Adrenal gland (tissue), 12 donors: ENCODE data around the gene KRTAP12-3. TPM values are rescaled to one million over a fixed set of nuclear protein-coding genes. Genes with fewer than 3 reads are reported as not detected.

Source experiments
- DNase-seq, 7 donors: peaks; one replicate each; pipeline ENCODE4 v3.0.0-alpha.2; 2019 to 2020
- H3K27ac ChIP-seq, 5 donors: fragments of 200-600 bp; sonication (generic) in 4 of 5; 1 replicate in 3 of 5; 2 replicates in 2 of 5; pipeline versions ENCODE4 v1.5.1 to v1.8.0; 2016 to 2020; ENCODE audit warnings: mild to moderate bottlenecking in 1 of 5
- H3K27me3 ChIP-seq: fragments of 200-600 bp; 2 replicates; pipeline ENCODE4 v1.8.0; 2021
- H3K36me3 ChIP-seq, 2 donors: fragments of 200-600 bp; replicated peaks in 1 of 2; 1 replicate in 1 of 2; 2 replicates in 1 of 2; pipeline versions ENCODE4 v1.5.1 to v1.8.0; 2018 to 2022
- H3K4me1 ChIP-seq, 2 donors: fragments of 200-600 bp; replicated peaks in 1 of 2; 1 replicate in 1 of 2; 2 replicates in 1 of 2; pipeline versions ENCODE4 v1.5.1 to v1.8.0; 2018 to 2021
- H3K4me3 ChIP-seq, 4 donors: fragments of 200-600 bp; sonication (generic) in 3 of 4; one replicate each; pipeline ENCODE4 v1.5.1; 2016 to 2018
- H3K9me3 ChIP-seq, 3 donors: fragments of 200-600 bp; sonication (generic) in 1 of 3; replicated peaks in 1 of 3; 1 replicate in 2 of 3; 2 replicates in 1 of 3; pipeline versions ENCODE4 v1.5.1 to v1.8.0; 2016 to 2021
- CTCF ChIP-seq, 6 experiments: fragments of 450-650 bp in 4 of 6; fragments of 200-600 bp in 2 of 6; sonication (generic) in 1 of 6; IDR thresholded peaks; 1 replicate in 5 of 6; 2 replicates in 1 of 6; pipeline versions ENCODE4 v1.5.1 to v1.8.0; 2016 to 2021; ENCODE audit warnings: antibody characterized with exemption in 6 of 6, mild to moderate bottlenecking in 2 of 6, moderate library complexity in 1 of 6
- POLR2A ChIP-seq, 2 donors: fragments of 450-650 bp; IDR thresholded peaks; one replicate each; pipeline ENCODE4 v1.6.1; 2017; ENCODE audit warnings: antibody characterized with exemption in 2 of 2, mild to moderate bottlenecking in 2 of 2, moderate library complexity in 1 of 2
- WGBS, 4 donors: extraction: QIAGEN DNeasy Blood & Tissue Kit in 2 of 4; methylation state at CpG; one replicate each; pipeline versions ENCODE4 v1.1.5 to v1.1.7; 2013 to 2017; 5-methylcytosine and 5-hydroxymethylcytosine counted together
- intact Hi-C, 2 donors: fragments of 100-400 bp; cut with DNase I; formaldehyde crosslinking; loops; one replicate each; pipeline versions ENCODE4 v1.14.1 to v1.15.0; 2022 to 2023
- polyA plus RNA-seq, 3 donors: library from polyadenylated mRNA; stranded (reverse); fragments of 200-250 nt in 2 of 3; fragments of 350-450 nt in 1 of 3; fragmentation: Illumina TruSeq in 1 of 3; extraction: RNeasy Lipid Tissue Mini Kit (QIAGEN cat#74804) in 1 of 3; gene quantifications; one replicate each; pipeline ENCODE4 v1.2.3, GENCODE V29; 2013 to 2014
- total RNA-seq, 9 donors: library from RNA; depleted of rRNA in 4 of 9; stranded (reverse); fragments of >200 nt in 4 of 9; fragments of 120-200 nt in 1 of 9; fragmentation: NEBNext Ultra II Directional in 1 of 9; extraction: Animal tissue kit (Norgen Biotek cat#: 25700) in 1 of 9; gene quantifications; one replicate each; pipeline versions ENCODE4 v1.1.0 to v1.2.4, GENCODE V29; 2013 to 2023
- donor health status: healthy with polysubstance abuse.
- donor health status: Bipolar disorder and iron deficiency.
- donor health status: DM: yes; HTN: yes; CAD: no.
- donor health status: DM: no; HTN: no; CAD: no.
- donor health status: DM: no; HTN: no; CAD: no.
- donor health status: DM: yes; HTN: yes; CAD: no.

KRTAP12-3 gene
- total and polyA plus RNA-seq, 12 donors = not detected

DNA sequence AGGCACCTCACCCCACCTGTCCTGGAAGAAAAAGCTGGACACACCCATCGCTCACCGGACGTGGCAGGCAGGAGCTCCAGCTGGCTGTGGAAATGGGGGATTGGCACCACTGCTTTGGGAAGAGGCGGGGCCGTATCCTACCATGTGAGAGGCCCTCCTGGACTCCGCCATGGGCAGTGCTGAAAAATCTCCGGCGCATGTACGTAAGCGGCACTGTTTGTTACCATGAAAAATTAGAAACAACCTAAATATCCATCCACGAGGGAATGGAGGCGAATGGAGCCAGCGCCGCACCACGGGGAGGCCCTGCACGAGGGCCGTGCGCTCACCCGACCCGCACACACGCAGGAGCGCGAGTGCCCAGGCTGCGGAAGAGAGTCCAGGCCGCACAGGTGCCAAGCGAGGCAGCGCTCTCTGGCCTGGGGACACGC, 42.8 kb upstream of the KRTAP12-3 start:
- Histone ChIP-seq H3K27ac (no peak overlapping the region), H3K4me1 (no peaks in the 10 kb centered on the region), H3K4me3 (no peak overlapping the region), H3K36me3 (no peaks in the 10 kb centered on the region), H3K9me3 (no peaks in the 10 kb centered on the region), H3K27me3 (no peaks in the 10 kb centered on the region)
- no peak for TF ChIP-seq POLR2A (IDR thresholded peaks at IDR 0.05)
- TF ChIP-seq CTCF (IDR thresholded peaks at IDR 0.05) = no peak
- intact Hi-C loops = no loop called here
- DNase-seq = no peak
- 86 to 90% (median 87%) methylated on average over 21 to 28 of the region's 28 CpGs for WGBS, 4 donors

GRCh38 chr21:44615466-44615865, 42.3 kb upstream of the KRTAP12-3 start:
- no peak for DNase-seq
- WGBS, 4 donors = 62 to 78% (median 74%) methylated on average over 6 to 8 of the region's 8 CpGs
- H3K9me3 ChIP-seq = no peaks in the 10 kb centered on the region
- H3K27me3 ChIP-seq = no peaks in the 10 kb centered on the region
- no peak overlapping the region for H3K27ac ChIP-seq
- no peaks in the 10 kb centered on the region for H3K36me3 ChIP-seq
- H3K4me3 ChIP-seq = no peak overlapping the region
- intact Hi-C loops = no loop called here
- TF ChIP-seq POLR2A (IDR thresholded peaks at IDR 0.05) (no peak), CTCF (IDR thresholded peaks at IDR 0.05) (no peak)
- H3K4me1 ChIP-seq = no peaks in the 10 kb centered on the region

- TF ChIP-seq POLR2A (IDR thresholded peaks at IDR 0.05) (no peak), CTCF (IDR thresholded peaks at IDR 0.05) (no peak)
- H3K4me1 ChIP-seq = no peaks in the 10 kb centered on the region
- no peaks in the 10 kb centered on the region for H3K27me3 ChIP-seq
- intact Hi-C loops = no loop called here
- no peak overlapping the region for H3K27ac ChIP-seq
- no peaks in the 10 kb centered on the region for H3K9me3 ChIP-seq
- no peak overlapping the region for H3K4me3 ChIP-seq
- 71 to 76% (median 74%) methylated on average over 12 to 17 of the region's 17 CpGs for WGBS, 4 donors
- DNase-seq = no peak
- H3K36me3 ChIP-seq = no peaks in the 10 kb centered on the region
Observed at GRCh38 chr21:44615911-44616590, 41.7 kb upstream of the KRTAP12-3 start.

DNA sequence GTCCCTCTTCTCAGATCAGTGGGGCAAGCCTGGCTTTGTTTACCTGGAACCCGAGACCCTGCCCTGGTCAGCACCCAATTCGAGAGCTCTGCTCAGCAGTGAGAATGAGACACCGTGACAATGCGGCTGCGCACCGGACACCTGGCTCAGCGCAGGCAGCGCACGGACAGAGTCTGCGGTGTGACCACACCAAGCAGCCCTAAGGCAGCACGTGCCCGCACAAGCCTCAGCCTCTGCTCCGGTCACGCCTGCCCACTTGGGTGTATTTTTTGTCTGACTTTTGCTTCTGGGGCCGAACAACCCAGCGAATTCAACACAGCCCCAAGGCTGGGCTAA, 41.2 kb upstream of the KRTAP12-3 start:
- no peak for TF ChIP-seq CTCF (IDR thresholded peaks at IDR 0.05)
- Histone ChIP-seq H3K27ac (no peak overlapping the region), H3K4me1 (no peaks in the 10 kb centered on the region), H3K36me3 (no peaks in the 10 kb centered on the region), H3K4me3 (no peak overlapping the region), H3K9me3 (no peaks in the 10 kb centered on the region), H3K27me3 (no peaks in the 10 kb centered on the region)
- intact Hi-C loops = no loop called here
- 75 to 84% (median 82%) methylated on average over 8 to 16 of the region's 16 CpGs for WGBS, 4 donors
- DNase-seq = no peak
